HCT116 (cell line): ENCODE measurements around the gene PDSS2. TPM values are rescaled to one million over a fixed set of nuclear protein-coding genes. Genes with fewer than 3 reads are reported as not detected.

Source experiments
- ATAC-seq: fragments of 200-7000 bp; cut with Tn5 transposase; 2 replicates; pipeline ENCODE4 v1.9.1; 2020; ENCODE audit warnings: mild to moderate bottlenecking, moderate library complexity
- BruUV-seq: library from RNA; stranded (reverse); fragments of 400-500 nt; replicated peaks from 2 replicates; lab custom pipeline; 2021; lab: Mats Ljungman, UMichigan
- CTCF ChIA-PET: fragments of 300-600 bp; sonication (Branson Sonifier 250); formaldehyde crosslinking; loops from one replicate; lab custom pipeline; 2021; ENCODE audit warnings: antibody characterized with exemption; lab: Charles Lee
- POLR2A ChIA-PET: fragments of 300-600, 350-600 bp; sonication (Branson Sonifier 250); formaldehyde crosslinking; loops from one replicate; lab custom pipeline; 2021; ENCODE audit warnings: antibody characterized with exemption; lab: Charles Lee
- RAD21 ChIA-PET, 2 experiments: fragments of 300-600 bp; sonication (Branson Sonifier 250); formaldehyde crosslinking; loops; one replicate each; lab custom pipeline; 2023; ENCODE audit warnings: low total read pairs in 2 of 2; ENCODE audit not compliant: uncharacterized antibody in 2 of 2, unreplicated experiment in 2 of 2, low non-redundant PET in 1 of 2; lab: Charles Lee
- DNase-seq: peaks from one replicate; pipeline ENCODE4 v3.0.0-alpha.2; 2010; ENCODE audit warnings: low read depth, low spot score
- H2AFZ ChIP-seq: fragments of 200-600 bp; shearing (Covaris generic), sonication (generic); 2 replicates; pipeline ENCODE4 v1.6.1; 2017; ENCODE audit warnings: low read depth, mixed run types, mixed read lengths, antibody characterized with exemption, low read length; ENCODE audit not compliant: poor library complexity, severe bottlenecking
- H3K27ac ChIP-seq: 2 replicates; pipeline ENCODE4 v1.5.1; 2012; ENCODE audit warnings: low read depth, low read length
- H3K27me3 ChIP-seq: fragments of 200-600 bp; sonication (generic); 2 replicates; pipeline ENCODE4 v1.6.1; 2016; ENCODE audit warnings: mixed run types, low read length, mixed read lengths; ENCODE audit not compliant: insufficient read depth
- H3K36me3 ChIP-seq, 2 experiments: fragments of 200-500 bp in 1 of 2; fragments of 200-600 bp in 1 of 2; sonication (Bioruptor generic) in 1 of 2; sonication (generic) in 1 of 2; 2 replicates each; pipeline versions ENCODE4 v1.5.1 to v1.6.1; 2014 to 2016; ENCODE audit warnings: low read length in 2 of 2, inconsistent platforms in 1 of 2, mixed read lengths in 1 of 2, mixed run types in 1 of 2; ENCODE audit not compliant: insufficient read depth in 2 of 2, control insufficient read depth in 1 of 2
- H3K4me1 ChIP-seq, 2 experiments: fragments of 200-600 bp in 1 of 2; sonication (generic) in 1 of 2; 2 replicates each; pipeline versions ENCODE4 v1.5.1 to v1.6.1; 2012 to 2017; ENCODE audit warnings: low read length in 2 of 2, inconsistent platforms in 1 of 2, mild to moderate bottlenecking in 1 of 2, mixed read lengths in 1 of 2, mixed run types in 1 of 2, moderate library complexity in 1 of 2; ENCODE audit not compliant: insufficient read depth in 2 of 2, control insufficient read depth in 1 of 2
- H3K4me2 ChIP-seq: fragments of 200-600 bp; sonication (generic); 2 replicates; pipeline ENCODE4 v1.6.1; 2017; ENCODE audit warnings: mixed run types, low read length, mixed read lengths
- H3K4me3 ChIP-seq, 2 experiments: fragments of 200-600 bp in 1 of 2; sonication (generic) in 1 of 2; replicated peaks in 1 of 2; 2 replicates each; pipeline ENCODE4 v1.5.1; 2011 to 2016; ENCODE audit warnings: low read length in 2 of 2, control low read depth in 1 of 2, low read depth in 1 of 2, mild to moderate bottlenecking in 1 of 2, mixed read lengths in 1 of 2, mixed run types in 1 of 2
- H3K79me2 ChIP-seq: fragments of 200-600 bp; sonication (generic); 2 replicates; pipeline ENCODE4 v1.6.1; 2017; ENCODE audit warnings: mild to moderate bottlenecking, mixed run types, low read length, moderate library complexity, mixed read lengths; ENCODE audit not compliant: insufficient read depth
- H3K9ac ChIP-seq: fragments of 200-600 bp; sonication (generic); 2 replicates; pipeline ENCODE4 v1.6.1; 2016; ENCODE audit warnings: low read length, mixed read lengths
- H3K9me2 ChIP-seq: fragments of 200-600 bp; sonication (generic), shearing (Covaris generic); 2 replicates; pipeline ENCODE4 v1.6.1; 2017; ENCODE audit warnings: mixed run types, mild to moderate bottlenecking, moderate library complexity; ENCODE audit not compliant: insufficient read depth
- H3K9me3 ChIP-seq, 2 experiments: fragments of 200-500 bp in 1 of 2; fragments of 200-600 bp in 1 of 2; sonication (Bioruptor generic) in 1 of 2; sonication (generic) in 1 of 2; 2 replicates each; pipeline ENCODE4 v1.6.1; 2014 to 2017; ENCODE audit warnings: low read length in 2 of 2, mixed read lengths in 2 of 2, inconsistent platforms in 1 of 2, low read depth in 1 of 2, mild to moderate bottlenecking in 1 of 2, mixed run types in 1 of 2, moderate library complexity in 1 of 2; ENCODE audit not compliant: control insufficient read depth in 1 of 2, insufficient read depth in 1 of 2
- H4K20me1 ChIP-seq: fragments of 200-600 bp; sonication (generic), shearing (Covaris generic); 2 replicates; pipeline ENCODE4 v1.6.1; 2017; ENCODE audit warnings: mixed run types, mild to moderate bottlenecking, moderate library complexity; ENCODE audit not compliant: insufficient read depth
- CEBPB ChIP-seq: IDR thresholded peaks from 2 replicates; pipeline ENCODE4 v1.6.1; 2012; ENCODE audit warnings: low read depth
- EZH2 ChIP-seq: fragments of 200-600 bp; sonication (generic); IDR thresholded peaks from 2 replicates; pipeline ENCODE4 v1.6.1; 2017; ENCODE audit warnings: antibody characterized with exemption, mixed run types
- EZH2phosphoT487 ChIP-seq: fragments of 200-600 bp; IDR thresholded peaks from 2 replicates; pipeline ENCODE4 v1.6.1; 2018; ENCODE audit warnings: antibody characterized with exemption, borderline replicate concordance
- FOSL1 ChIP-seq: IDR thresholded peaks from 2 replicates; pipeline ENCODE4 v1.6.1; 2012; ENCODE audit warnings: low read depth
- MAX ChIP-seq: IDR thresholded peaks from 2 replicates; pipeline ENCODE4 v1.6.1; 2012
- POLR2A ChIP-seq: IDR thresholded peaks from 2 replicates; pipeline ENCODE4 v1.7.0; 2011; ENCODE audit warnings: borderline replicate concordance; ENCODE audit not compliant: insufficient read depth, insufficient read length; ENCODE audit errors: extremely low read depth
- RAD21 ChIP-seq: IDR thresholded peaks from 2 replicates; pipeline ENCODE4 v1.6.1; 2012; ENCODE audit warnings: low read depth, mild to moderate bottlenecking
- YY1 ChIP-seq: IDR thresholded peaks from 2 replicates; pipeline ENCODE4 v1.6.1; 2011; ENCODE audit warnings: low read length, low read depth, moderate library complexity, mild to moderate bottlenecking; ENCODE audit not compliant: insufficient replicate concordance; ENCODE audit errors: extremely low read depth
- ZBTB33 ChIP-seq: IDR thresholded peaks from 2 replicates; pipeline ENCODE4 v1.6.1; 2011; ENCODE audit warnings: mild to moderate bottlenecking, low read length, moderate library complexity; ENCODE audit not compliant: insufficient replicate concordance; ENCODE audit errors: extremely low read depth
- ZNF274 ChIP-seq: fragments of 200-500 bp; sonication (Bioruptor generic); IDR thresholded peaks from 2 replicates; pipeline ENCODE4 v1.6.1; 2014; ENCODE audit warnings: mild to moderate bottlenecking, low read depth, low read length, inconsistent platforms
- intact Hi-C: fragments of 100-400 bp; cut with micrococcal nuclease; formaldehyde crosslinking; loops from 2 replicates; pipeline ENCODE4 v1.10.0; 2022
- total RNA-seq: library from RNA; stranded (reverse); gene quantifications from one replicate; pipeline ENCODE4 v1.2.1, GENCODE V29; 2021; ENCODE audit not compliant: unreplicated experiment

The PDSS2 gene
- total RNA-seq, 1 experiment from 2014 or later: 12.2 TPM

GRCh38 chr6:107271208-107271790 is 188.1 kb downstream of the PDSS2 start:
- BruUV-seq: no TSS peak

More at GRCh38 chr6:107271208-107271790, 188.1 kb downstream of the PDSS2 start:
- no peak for ATAC-seq
- Histone ChIP-seq H3K9me2 (no peaks in the 10 kb centered on the region), H3K36me3 (no peaks in the 10 kb centered on the region), H3K9ac (no peak overlapping the region), H3K9me3 (no peaks in the 10 kb centered on the region), H3K4me2 (no peak overlapping the region), H2AFZ (no peak overlapping the region), H4K20me1 (no peaks in the 10 kb centered on the region), H3K4me1 (no peaks in the 10 kb centered on the region), H3K79me2 (no peaks in the 10 kb centered on the region), H3K27me3 (no peaks in the 10 kb centered on the region), H3K27ac (no peak overlapping the region), H3K4me3 (no peak overlapping the region)
- ChIA-PET POLR2A (no interaction called here), RAD21 (no interaction called here), CTCF (no interaction called here)
- intact Hi-C loops: no loop called here
- no peak for TF ChIP-seq POLR2A
- TF ChIP-seq EZH2phosphoT487: no peak
- no peak for TF ChIP-seq EZH2
- no peak for TF ChIP-seq ZBTB33
- TF ChIP-seq YY1: no peak
- TF ChIP-seq CEBPB: no peak
- no peak for TF ChIP-seq MAX
- no peak for TF ChIP-seq RAD21
- TF ChIP-seq ZNF274: no peak
- TF ChIP-seq FOSL1: no peak
- DNase-seq: no peak
